HAP-1 (cell line): ENCODE data around the gene NEMP1.
"Not testable (repeated sequence)": the region's sequence is repeated elsewhere in the genome, so short reads cannot be mapped to it uniquely, and the experiment has no call there.

Source experiments
- DNase-seq, 2 experiments: peaks; one replicate each; pipeline ENCODE4 v3.0.0-alpha.2; 2016 to 2020; ENCODE audit warnings: low spot score in 2 of 2
- H3K27me3 ChIP-seq: fragments of 250-450 bp; sonication (Bioruptor Pico); 2 replicates; pipeline ENCODE4 v1.5.1; 2020; ENCODE audit warnings: low read depth, mild to moderate bottlenecking, moderate library complexity
- H3K36me3 ChIP-seq: fragments of 250-450 bp; sonication (Bioruptor Pico); replicated peaks from 2 replicates; pipeline ENCODE4 v1.5.1; 2020; ENCODE audit warnings: mild to moderate bottlenecking
- H3K4me1 ChIP-seq: fragments of 250-450 bp; sonication (Bioruptor Pico); 2 replicates; pipeline ENCODE4 v1.5.1; 2020; ENCODE audit warnings: mild to moderate bottlenecking
- H3K4me3 ChIP-seq: fragments of 250-450 bp; sonication (Bioruptor Pico); 2 replicates; pipeline ENCODE4 v1.5.1; 2020; ENCODE audit warnings: mild to moderate bottlenecking, moderate library complexity
- H3K9me3 ChIP-seq: fragments of 250-450 bp; sonication (Bioruptor Pico); 2 replicates; pipeline ENCODE4 v1.5.1; 2020; ENCODE audit warnings: mild to moderate bottlenecking, moderate library complexity
- in situ Hi-C: fragments of 300-500 bp; cut with MboI; formaldehyde crosslinking; loops from 3 replicates; pipeline ENCODE4 v1.14.3; 2020; ENCODE audit warnings: low sequenced_read_pairs, inconsistent platforms, mixed read lengths

The NEMP1 gene

GRCh38 chr12:57072661-57073060, 5.9 kb downstream of the NEMP1 start:
- H3K36me3 ChIP-seq = peaks cover 55% of the 10 kb centered on the region
- H3K27me3 ChIP-seq = no peaks in the 10 kb centered on the region
- H3K4me1 ChIP-seq = no peaks in the 10 kb centered on the region
- no peak overlapping the region for H3K4me3 ChIP-seq
- H3K9me3 ChIP-seq = 0 out of 2 replicates have a peak, but pooled peaks cover 3% of the 10 kb centered on the region
- in situ Hi-C loops = no loop called here
- DNase-seq = no peak

GRCh38 chr12:57069523-57069922, 9.1 kb downstream of the NEMP1 start:
- DNase-seq = peak; percentile 52 to 68
- in situ Hi-C loops = loop anchor here (5.0 kb wide), 2 partner anchors 43 to 108 kb away; partner anchors contain the start of gene STAT6
- 0 out of 2 replicates have a peak, but pooled peaks cover 3% of the 10 kb centered on the region for H3K9me3 ChIP-seq

GRCh38 chr12:57066245-57066644, 12.3 kb downstream of the NEMP1 start:
- Histone ChIP-seq H3K9me3 (0 out of 2 replicates have a peak, but pooled peaks cover 3% of the 10 kb centered on the region), H3K4me3 (no peak overlapping the region), H3K36me3 (peaks cover 77% of the 10 kb centered on the region), H3K4me1 (no peaks in the 10 kb centered on the region), H3K27me3 (no peaks in the 10 kb centered on the region)
- no peak for DNase-seq
- in situ Hi-C loops = loop anchor here (5.0 kb wide), 2 partner anchors 46 to 111 kb away; partner anchors contain the start of gene STAT6

More at GRCh38 chr12:57069523-57069922, 9.1 kb downstream of the NEMP1 start:
- no peaks in the 10 kb centered on the region for H3K27me3 ChIP-seq
- H3K36me3 ChIP-seq = peaks cover 66% of the 10 kb centered on the region
- no peaks in the 10 kb centered on the region for H3K4me1 ChIP-seq
- no peak overlapping the region for H3K4me3 ChIP-seq

- in situ Hi-C loops = no loop called here
- Histone ChIP-seq H3K9me3 (0 out of 2 replicates have a peak, but pooled peaks cover 3% of the 10 kb centered on the region), H3K4me1 (no peaks in the 10 kb centered on the region), H3K27me3 (no peaks in the 10 kb centered on the region), H3K36me3 (peaks cover 73% of the 10 kb centered on the region), H3K4me3 (no peak overlapping the region)
- DNase-seq = no peak
Observed at GRCh38 chr12:57063991-57064685, 14.5 kb downstream of the NEMP1 start.

GRCh38 chr12:57058454-57058853, 20.1 kb downstream of the NEMP1 start:
- in situ Hi-C loops = no loop called here
- Histone ChIP-seq H3K27me3 (no peaks in the 10 kb centered on the region), H3K36me3 (peaks cover 68% of the 10 kb centered on the region), H3K9me3 (0 out of 2 replicates have a peak, but pooled peaks cover 3% of the 10 kb centered on the region), H3K4me1 (no peaks in the 10 kb centered on the region), H3K4me3 (no peak overlapping the region)
- no peak for DNase-seq

GRCh38 chr12:57057067-57057751, 21.4 kb downstream of the NEMP1 start:
- no peaks in the 10 kb centered on the region for H3K4me1 ChIP-seq
- no peak overlapping the region for H3K4me3 ChIP-seq
- H3K27me3 ChIP-seq = no peaks in the 10 kb centered on the region
- DNase-seq = no peak
- peaks cover 60% of the 10 kb centered on the region for H3K36me3 ChIP-seq
- H3K9me3 ChIP-seq = 0 out of 2 replicates have a peak, but pooled peaks cover 3% of the 10 kb centered on the region
- in situ Hi-C loops = no loop called here

- Histone ChIP-seq H3K27me3 (no peaks in the 10 kb centered on the region), H3K9me3 (0 out of 2 replicates have a peak, but pooled peaks cover 3% of the 10 kb centered on the region), H3K4me3 (no peak overlapping the region), H3K36me3 (peaks cover 53% of the 10 kb centered on the region), H3K4me1 (no peaks in the 10 kb centered on the region)
- in situ Hi-C loops = no loop called here
- no peak for DNase-seq
Observed at GRCh38 chr12:57055824-57056223, 22.8 kb downstream of the NEMP1 start.

GRCh38 chr12:57053901-57054300, 24.7 kb downstream of the NEMP1 start:
- H3K36me3 ChIP-seq = peaks cover 34% of the 10 kb centered on the region
- H3K4me3 ChIP-seq, H3K4me1 ChIP-seq, H3K9me3 ChIP-seq, DNase-seq, H3K27me3 ChIP-seq, in situ Hi-C loops: not testable (repeated sequence)

- in situ Hi-C loops, H3K4me3 ChIP-seq, H3K27me3 ChIP-seq, H3K9me3 ChIP-seq, DNase-seq, H3K4me1 ChIP-seq: not testable (repeated sequence)
- peaks cover 26% of the 10 kb centered on the region for H3K36me3 ChIP-seq
Observed at GRCh38 chr12:57053146-57053545, 25.4 kb downstream of the NEMP1 start.

GRCh38 chr12:57051011-57051410, 27.6 kb downstream of the NEMP1 start:
- in situ Hi-C loops = no loop called here
- no peaks in the 10 kb centered on the region; the same call in 1 of the 2 replicates for H3K4me1 ChIP-seq
- no peak for DNase-seq
- H3K36me3 ChIP-seq = peaks cover 8% of the 10 kb centered on the region
- 0 out of 2 replicates have a peak, but pooled peaks cover 3% of the 10 kb centered on the region for H3K9me3 ChIP-seq
- H3K27me3 ChIP-seq = no peaks in the 10 kb centered on the region
- no peak overlapping the region for H3K4me3 ChIP-seq

GRCh38 chr12:57049890-57050289, 28.7 kb downstream of the NEMP1 start, which contains the start of gene MYO1A:
Gene MYO1A, minus strand, starts transcription at chr12:57050129. Its CDS starts 1,806 bp downstream, at chr12:57048323.
- no peaks in the 10 kb centered on the region; the same call in 1 of the 2 replicates for H3K4me1 ChIP-seq
- 0 out of 2 replicates have a peak, but pooled peaks cover 3% of the 10 kb centered on the region for H3K9me3 ChIP-seq
- 0 out of 2 replicates have a peak, but pooled peaks cover 3% of the 10 kb centered on the region for H3K36me3 ChIP-seq
- in situ Hi-C loops = no loop called here
- no peak within 1 kb of the TSS for H3K4me3 ChIP-seq
- DNase-seq = peak in 1 of 2 experiments; percentile 21
- peaks cover 3% of the 10 kb centered on the region; the same call in 1 of the 2 replicates for H3K27me3 ChIP-seq

- Histone ChIP-seq H3K9me3 (0 out of 2 replicates have a peak, but pooled peaks cover 3% of the 10 kb centered on the region), H3K36me3 (0 out of 2 replicates have a peak, but pooled peaks cover 3% of the 10 kb centered on the region), H3K4me1 (no peaks in the 10 kb centered on the region; the same call in 1 of the 2 replicates), H3K27me3 (peaks cover 3% of the 10 kb centered on the region; the same call in 1 of the 2 replicates), H3K4me3 (no peak overlapping the region)
- in situ Hi-C loops = no loop called here
- DNase-seq = no peak
Observed at GRCh38 chr12:57049119-57049446, 29.5 kb downstream of the NEMP1 start.

GRCh38 chr12:57048423-57049118, 30.0 kb downstream of the NEMP1 start:
- H3K4me3 ChIP-seq = no peak overlapping the region
- H3K27me3 ChIP-seq = peaks cover 3% of the 10 kb centered on the region; the same call in 1 of the 2 replicates
- 0 out of 2 replicates have a peak, but pooled peaks cover 1% of the 10 kb centered on the region for H3K9me3 ChIP-seq
- H3K36me3 ChIP-seq = 0 out of 2 replicates have a peak, but pooled peaks cover 3% of the 10 kb centered on the region
- DNase-seq = no peak
- no peaks in the 10 kb centered on the region; the same call in 1 of the 2 replicates for H3K4me1 ChIP-seq
- in situ Hi-C loops = no loop called here
